Measurements from ENCODE around the gene ITPK1. TPM values are rescaled to one million over a fixed set of nuclear protein-coding genes. Genes with fewer than 3 reads are reported as not detected.

Gene ITPK1
- total RNA-seq, 2 experiments from 2014 or later = 17.8 to 34.7 TPM

DNA sequence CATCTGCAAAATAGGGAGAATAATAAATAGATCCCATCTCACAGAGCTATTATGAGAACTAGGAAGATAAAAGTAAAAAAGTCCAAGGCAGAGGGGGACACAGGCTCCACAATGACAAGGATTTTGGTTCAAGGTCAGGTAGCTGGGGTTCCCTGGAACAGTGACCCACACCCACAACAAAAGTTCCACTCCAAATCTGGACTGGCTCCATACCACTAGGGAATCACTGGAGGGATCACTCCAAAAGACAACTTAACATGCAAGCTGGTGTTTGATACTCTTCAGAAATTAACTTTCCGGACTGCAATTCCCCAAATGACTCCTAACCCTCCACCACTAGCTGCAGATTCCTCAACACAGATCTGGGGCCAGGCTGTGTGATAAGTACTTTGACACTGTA is 54.9 kb downstream of the ITPK1 start:
- no peak overlapping the region for H3K4me2 ChIP-seq (ENCODE audit: low read length)
- BruUV-seq (replicated peaks) = no TSS peak
- H3K4me1 ChIP-seq (ENCODE audit: insufficient read depth, low read length, poor library complexity, severe bottlenecking) = peaks cover 15% of the 10 kb centered on the region
- ChIA-PET CTCF (ENCODE audit: unreplicated experiment) (no interaction called here), POLR2A (no interaction called here)
- no peak overlapping the region for H3K4me3 ChIP-seq (ENCODE audit: low read depth, low read length, poor library complexity, severe bottlenecking)
- intact Hi-C loops (cut with micrococcal nuclease; ENCODE audit: unreplicated experiment) = no loop called here
- H3K9me3 ChIP-seq (ENCODE audit: low read length) = no peaks in the 10 kb centered on the region
- H3K9me2 ChIP-seq (ENCODE audit: insufficient read depth, low read length) = no peaks in the 10 kb centered on the region
- H2AFZ ChIP-seq (ENCODE audit: low read length) = no peak overlapping the region
- TF ChIP-seq, protein P1, sequence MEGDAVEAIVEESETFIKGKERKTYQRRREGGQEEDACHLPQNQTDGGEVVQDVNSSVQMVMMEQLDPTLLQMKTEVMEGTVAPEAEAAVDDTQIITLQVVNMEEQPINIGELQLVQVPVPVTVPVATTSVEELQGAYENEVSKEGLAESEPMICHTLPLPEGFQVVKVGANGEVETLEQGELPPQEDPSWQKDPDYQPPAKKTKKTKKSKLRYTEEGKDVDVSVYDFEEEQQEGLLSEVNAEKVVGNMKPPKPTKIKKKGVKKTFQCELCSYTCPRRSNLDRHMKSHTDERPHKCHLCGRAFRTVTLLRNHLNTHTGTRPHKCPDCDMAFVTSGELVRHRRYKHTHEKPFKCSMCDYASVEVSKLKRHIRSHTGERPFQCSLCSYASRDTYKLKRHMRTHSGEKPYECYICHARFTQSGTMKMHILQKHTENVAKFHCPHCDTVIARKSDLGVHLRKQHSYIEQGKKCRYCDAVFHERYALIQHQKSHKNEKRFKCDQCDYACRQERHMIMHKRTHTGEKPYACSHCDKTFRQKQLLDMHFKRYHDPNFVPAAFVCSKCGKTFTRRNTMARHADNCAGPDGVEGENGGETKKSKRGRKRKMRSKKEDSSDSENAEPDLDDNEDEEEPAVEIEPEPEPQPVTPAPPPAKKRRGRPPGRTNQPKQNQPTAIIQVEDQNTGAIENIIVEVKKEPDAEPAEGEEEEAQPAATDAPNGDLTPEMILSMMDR (conservative IDR thresholded peaks at IDR 0.05; ENCODE audit: low read length) = no peak
- TF ChIP-seq EZH2phosphoT487 (IDR thresholded peaks at IDR 0.05; ENCODE audit: borderline replicate concordance, low read depth, low read length) = no peak
- no peaks in the 10 kb centered on the region; the same call in 1 of the 2 replicates for H4K20me1 ChIP-seq (ENCODE audit: insufficient read depth, low read length)
- H3K36me3 ChIP-seq (ENCODE audit: insufficient read depth, low read length) = no peaks in the 10 kb centered on the region
- H3K27ac ChIP-seq (ENCODE audit: low read depth, low read length, poor library complexity, severe bottlenecking) = no peak overlapping the region
- no peak for DNase-seq (ENCODE audit: low spot score)
- no peaks in the 10 kb centered on the region for H3K79me2 ChIP-seq (ENCODE audit: insufficient read depth, low read depth, low read length)

DNA sequence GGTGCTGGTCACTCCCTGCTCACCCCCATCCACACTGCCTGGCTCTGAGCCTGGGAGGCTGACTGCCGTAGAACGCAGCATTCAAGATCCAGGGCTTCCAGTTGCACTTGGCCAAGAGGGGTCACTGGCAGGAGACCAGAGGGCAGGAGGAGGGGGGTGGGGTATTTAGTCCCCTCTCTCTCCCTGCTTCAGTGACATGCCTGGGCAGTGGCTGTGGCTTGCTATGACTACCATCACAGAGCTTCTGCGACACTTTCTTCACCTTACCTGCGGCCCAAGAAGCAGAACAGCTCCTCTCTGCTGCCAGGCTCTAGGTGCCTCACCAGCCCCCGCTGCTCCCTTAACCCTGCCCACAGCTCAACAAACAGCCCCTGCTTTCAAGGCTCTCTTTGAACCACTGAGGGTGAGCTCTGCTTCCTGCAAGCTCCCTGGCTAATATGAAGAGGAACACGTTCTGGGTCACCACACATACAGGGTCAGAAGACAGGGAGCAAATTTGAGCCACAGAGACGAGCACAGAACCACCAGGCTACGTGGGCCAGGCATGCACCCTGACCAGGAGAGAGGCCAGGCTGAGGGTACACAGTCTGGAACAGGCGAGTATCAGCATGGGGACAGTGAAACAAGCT is 55.7 kb downstream of the ITPK1 start:
- intact Hi-C loops (cut with micrococcal nuclease; ENCODE audit: unreplicated experiment) = no loop called here
- ChIA-PET CTCF (ENCODE audit: unreplicated experiment) (no interaction called here), POLR2A (no interaction called here)
- peak; percentile 22 for DNase-seq (ENCODE audit: low spot score)
- Histone ChIP-seq H2AFZ (ENCODE audit: low read length) (no peak overlapping the region), H3K4me3 (ENCODE audit: low read depth, low read length, poor library complexity, severe bottlenecking) (no peak overlapping the region), H3K36me3 (ENCODE audit: insufficient read depth, low read length) (no peaks in the 10 kb centered on the region), H3K79me2 (ENCODE audit: insufficient read depth, low read depth, low read length) (no peaks in the 10 kb centered on the region), H3K4me1 (ENCODE audit: insufficient read depth, low read length, poor library complexity, severe bottlenecking) (peaks cover 7% of the 10 kb centered on the region), H3K4me2 (ENCODE audit: low read length) (no peak overlapping the region), H4K20me1 (ENCODE audit: insufficient read depth, low read length) (no peaks in the 10 kb centered on the region; the same call in 1 of the 2 replicates), H3K9me2 (ENCODE audit: insufficient read depth, low read length) (no peaks in the 10 kb centered on the region), H3K9me3 (ENCODE audit: low read length) (no peaks in the 10 kb centered on the region), H3K27ac (ENCODE audit: low read depth, low read length, poor library complexity, severe bottlenecking) (no peak overlapping the region)
- TF ChIP-seq, protein P1 (conservative IDR thresholded peaks at IDR 0.05; ENCODE audit: low read length) = no peak
- TF ChIP-seq EZH2phosphoT487 (IDR thresholded peaks at IDR 0.05; ENCODE audit: borderline replicate concordance, low read depth, low read length) = no peak
- BruUV-seq (replicated peaks) = no TSS peak

DNA sequence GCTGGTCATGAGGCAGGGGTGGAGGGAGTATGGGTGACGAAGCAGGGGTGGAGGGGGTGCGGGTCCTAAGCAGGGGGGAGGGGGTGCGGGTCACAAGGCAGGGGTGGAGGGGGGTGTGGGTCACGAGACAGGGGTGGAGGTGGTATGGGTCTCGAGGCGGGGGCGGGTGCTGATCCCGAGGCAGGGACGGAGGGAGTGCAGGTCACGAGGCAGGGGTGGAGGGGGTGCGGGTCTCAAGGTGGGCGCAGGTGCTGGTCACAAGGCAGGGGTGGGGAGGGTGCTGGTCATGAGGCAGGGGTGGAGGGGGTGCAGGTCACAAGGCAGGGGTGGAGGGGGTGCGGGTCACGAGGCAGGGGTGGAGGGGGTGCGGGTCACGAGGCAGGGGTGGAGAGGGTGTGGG is 56.5 kb downstream of the ITPK1 start:
- Histone ChIP-seq H3K4me2 (ENCODE audit: low read length) (no peak overlapping the region), H3K9me3 (ENCODE audit: low read length) (no peaks in the 10 kb centered on the region), H2AFZ (ENCODE audit: low read length) (no peak overlapping the region), H3K9me2 (ENCODE audit: insufficient read depth, low read length) (no peaks in the 10 kb centered on the region), H3K79me2 (ENCODE audit: insufficient read depth, low read depth, low read length) (no peaks in the 10 kb centered on the region), H3K36me3 (ENCODE audit: insufficient read depth, low read length) (no peaks in the 10 kb centered on the region), H3K4me3 (ENCODE audit: low read depth, low read length, poor library complexity, severe bottlenecking) (no peak overlapping the region), H3K27ac (ENCODE audit: low read depth, low read length, poor library complexity, severe bottlenecking) (no peak overlapping the region), H3K4me1 (ENCODE audit: insufficient read depth, low read length, poor library complexity, severe bottlenecking) (peaks cover 6% of the 10 kb centered on the region), H4K20me1 (ENCODE audit: insufficient read depth, low read length) (no peaks in the 10 kb centered on the region; the same call in 1 of the 2 replicates)
- DNase-seq (ENCODE audit: low spot score) = no peak
- intact Hi-C loops (cut with micrococcal nuclease; ENCODE audit: unreplicated experiment) = no loop called here
- no TSS peak for BruUV-seq (replicated peaks)
- CTCF ChIA-PET (ENCODE audit: unreplicated experiment) = no interaction called here
- TF ChIP-seq EZH2phosphoT487 (IDR thresholded peaks at IDR 0.05; ENCODE audit: borderline replicate concordance, low read depth, low read length) = no peak
- TF ChIP-seq, protein P1 (conservative IDR thresholded peaks at IDR 0.05; ENCODE audit: low read length) = no peak
- POLR2A ChIA-PET = no interaction called here

All from OCI-LY7 (cell line).